H9 (cell line): ENCODE results near the gene CFAP99. TPM values are rescaled to one million over a fixed set of nuclear protein-coding genes. Genes with fewer than 3 reads are reported as not detected.
A peak's percentile ranks its signal among the peaks of the same experiment; 100 is the strongest.

ENCODE experiments used
- DNase-seq: peaks from one replicate; pipeline ENCODE4 v3.0.0-alpha.2; 2017
- H2AFZ ChIP-seq: one replicate; pipeline ENCODE4 v1.6.1; 2013; ENCODE audit warnings: mild to moderate bottlenecking, low read length, control low read depth, moderate library complexity
- H2AK5ac ChIP-seq: 2 replicates; pipeline ENCODE4 v1.6.1; 2013; ENCODE audit warnings: low read length, control low read depth, mixed read lengths; ENCODE audit not compliant: insufficient read length
- H2BK120ac ChIP-seq: one replicate; pipeline ENCODE4 v1.6.1; 2013; ENCODE audit warnings: low read depth, mild to moderate bottlenecking, low read length, control low read depth, inconsistent platforms; ENCODE audit not compliant: poor library complexity, severe bottlenecking
- H2BK12ac ChIP-seq: 2 replicates; pipeline ENCODE4 v1.6.1; 2013; ENCODE audit warnings: low read length, control low read depth, mixed read lengths, low read depth; ENCODE audit not compliant: insufficient read length
- H2BK15ac ChIP-seq: 2 replicates; pipeline ENCODE4 v1.6.1; 2013; ENCODE audit warnings: low read depth, low read length, control low read depth
- H2BK20ac ChIP-seq: one replicate; pipeline ENCODE4 v1.6.1; 2013; ENCODE audit warnings: low read depth, mild to moderate bottlenecking, low read length, control low read depth, inconsistent platforms; ENCODE audit not compliant: poor library complexity, severe bottlenecking
- H2BK5ac ChIP-seq: 2 replicates; pipeline ENCODE4 v1.6.1; 2013; ENCODE audit warnings: low read length, control low read depth, mixed read lengths; ENCODE audit not compliant: insufficient read length
- H3K14ac ChIP-seq: 2 replicates; pipeline ENCODE4 v1.6.1; 2013; ENCODE audit warnings: low read length, control low read depth; ENCODE audit not compliant: insufficient read depth
- H3K18ac ChIP-seq: 2 replicates; pipeline ENCODE4 v1.6.1; 2013; ENCODE audit warnings: low read depth, mild to moderate bottlenecking, mixed read lengths, low read length, control low read depth; ENCODE audit not compliant: insufficient read length
- H3K23ac ChIP-seq: 2 replicates; pipeline ENCODE4 v1.6.1; 2013; ENCODE audit warnings: low read length, control low read depth, mixed read lengths, low read depth; ENCODE audit not compliant: insufficient read length
- H3K23me2 ChIP-seq: 2 replicates; pipeline ENCODE4 v1.6.1; 2013; ENCODE audit warnings: low read depth, mild to moderate bottlenecking, mixed read lengths, low read length, control low read depth; ENCODE audit not compliant: insufficient read length, poor library complexity, severe bottlenecking
- H3K27ac ChIP-seq: 2 replicates; pipeline ENCODE4 v1.5.1; 2013; ENCODE audit warnings: low read length, control low read depth, mixed read lengths, low read depth; ENCODE audit not compliant: insufficient read length
- H3K27me3 ChIP-seq: 2 replicates; pipeline ENCODE4 v1.6.1; 2013; ENCODE audit warnings: low read length, control low read depth, inconsistent platforms; ENCODE audit not compliant: insufficient read depth
- H3K4ac ChIP-seq: 2 replicates; pipeline ENCODE4 v1.6.1; 2013; ENCODE audit warnings: low read depth, mild to moderate bottlenecking, control low read depth, inconsistent platforms, low read length, moderate library complexity
- H3K4me1 ChIP-seq: 2 replicates; pipeline ENCODE4 v1.6.1; 2013; ENCODE audit warnings: low read length, control low read depth, inconsistent platforms; ENCODE audit not compliant: insufficient read depth
- H3K4me2 ChIP-seq: 2 replicates; pipeline ENCODE4 v1.6.1; 2013; ENCODE audit warnings: low read length, control low read depth, mixed read lengths; ENCODE audit not compliant: insufficient read length, insufficient read depth
- H3K56ac ChIP-seq: 2 replicates; pipeline ENCODE4 v1.6.1; 2013; ENCODE audit warnings: low read depth, mild to moderate bottlenecking, mixed read lengths, low read length, control low read depth; ENCODE audit not compliant: insufficient read length
- H3K79me1 ChIP-seq: 2 replicates; pipeline ENCODE4 v1.6.1; 2013; ENCODE audit warnings: low read depth, mild to moderate bottlenecking, moderate library complexity, low read length, control low read depth, inconsistent platforms; ENCODE audit not compliant: insufficient read depth, poor library complexity, severe bottlenecking
- H3K79me2 ChIP-seq: 2 replicates; pipeline ENCODE4 v1.6.1; 2013; ENCODE audit warnings: low read length, control low read depth, inconsistent platforms; ENCODE audit not compliant: insufficient read depth
- H3K9ac ChIP-seq: 2 replicates; pipeline ENCODE4 v1.6.1; 2013; ENCODE audit warnings: low read length, control low read depth, mixed read lengths; ENCODE audit not compliant: insufficient read length; ENCODE audit errors: extremely low read depth
- H3K9me3 ChIP-seq: one replicate; pipeline ENCODE4 v1.6.1; 2013; ENCODE audit warnings: low read depth, low read length, inconsistent platforms; ENCODE audit not compliant: control insufficient read depth
- H3T11ph ChIP-seq: one replicate; pipeline ENCODE4 v1.6.1; 2013; ENCODE audit warnings: mild to moderate bottlenecking, low read length, control low read depth, inconsistent platforms
- H4K20me1 ChIP-seq: one replicate; pipeline ENCODE4 v1.6.1; 2013; ENCODE audit not compliant: control insufficient read depth, insufficient read length, insufficient read depth
- H4K5ac ChIP-seq: 2 replicates; pipeline ENCODE4 v1.6.1; 2013; ENCODE audit warnings: low read depth, mild to moderate bottlenecking, mixed read lengths, low read length, control low read depth; ENCODE audit not compliant: insufficient read length
- H4K8ac ChIP-seq: replicated peaks from 2 replicates; pipeline ENCODE4 v1.6.1; 2013; ENCODE audit warnings: low read length, control low read depth, mixed read lengths, low read depth; ENCODE audit not compliant: insufficient read length
- H4K91ac ChIP-seq: 2 replicates; pipeline ENCODE4 v1.6.1; 2013; ENCODE audit warnings: low read depth, mild to moderate bottlenecking, moderate library complexity, mixed read lengths, low read length, control low read depth; ENCODE audit not compliant: insufficient read length
- H3K27ac Mint-ChIP-seq, 3 experiments: 2 replicates in 2 of 3; 3 replicates in 1 of 3; pipeline ENCODE4 v1.8.0; 2020 to 2021; ENCODE audit warnings: mixed read lengths in 3 of 3, mild to moderate bottlenecking in 1 of 3, moderate library complexity in 1 of 3
- H3K27me3 Mint-ChIP-seq: 2 replicates; pipeline ENCODE4 v1.8.0; 2021; ENCODE audit warnings: low read depth, mild to moderate bottlenecking, moderate library complexity, mixed read lengths
- H3K36me3 Mint-ChIP-seq, 3 experiments: 2 replicates in 2 of 3; 3 replicates in 1 of 3; pipeline ENCODE4 v1.8.0; 2020 to 2021; ENCODE audit warnings: low read depth in 3 of 3, mixed read lengths in 3 of 3; ENCODE audit not compliant: insufficient read depth in 1 of 3
- H3K4me1 Mint-ChIP-seq, 2 experiments: 2 replicates each; pipeline ENCODE4 v1.8.0; 2020; ENCODE audit warnings: mixed read lengths in 2 of 2
- H3K4me3 Mint-ChIP-seq, 2 experiments: 2 replicates in 1 of 2; 3 replicates in 1 of 2; pipeline ENCODE4 v1.8.0; 2020 to 2021; ENCODE audit warnings: mild to moderate bottlenecking in 2 of 2, mixed read lengths in 2 of 2, moderate library complexity in 1 of 2
- H3K9me3 Mint-ChIP-seq, 2 experiments: 2 replicates in 1 of 2; 3 replicates in 1 of 2; pipeline ENCODE4 v1.8.0; 2020; ENCODE audit warnings: mild to moderate bottlenecking in 2 of 2, mixed read lengths in 2 of 2, moderate library complexity in 1 of 2
- WGBS: extraction: QIAGEN DNeasy Blood & Tissue Kit; methylation state at CpG from one replicate; pipeline ENCODE4 v1.1.7; 2013; ENCODE audit warnings: missing lambda C conversion rate, low lambda C conversion rate, mixed read lengths; ENCODE audit not compliant: insufficient read length; ENCODE audit errors: extremely low coverage; 5-methylcytosine and 5-hydroxymethylcytosine counted together
- total RNA-seq: library from RNA; stranded (reverse); gene quantifications from 2 replicates; pipeline ENCODE4 v1.2.1, GENCODE V29; 2021
- TF ChIP-seq, protein P1 (sequence below): fragments of 200-600 bp; sonication (generic); conservative IDR thresholded peaks from 3 replicates; pipeline ENCODE4 v1.8.0; 2021; ENCODE audit warnings: antibody characterized with exemption, mild to moderate bottlenecking

CFAP99 gene
- total RNA-seq, 1 experiment from 2014 or later = 0.35 TPM

DNA sequence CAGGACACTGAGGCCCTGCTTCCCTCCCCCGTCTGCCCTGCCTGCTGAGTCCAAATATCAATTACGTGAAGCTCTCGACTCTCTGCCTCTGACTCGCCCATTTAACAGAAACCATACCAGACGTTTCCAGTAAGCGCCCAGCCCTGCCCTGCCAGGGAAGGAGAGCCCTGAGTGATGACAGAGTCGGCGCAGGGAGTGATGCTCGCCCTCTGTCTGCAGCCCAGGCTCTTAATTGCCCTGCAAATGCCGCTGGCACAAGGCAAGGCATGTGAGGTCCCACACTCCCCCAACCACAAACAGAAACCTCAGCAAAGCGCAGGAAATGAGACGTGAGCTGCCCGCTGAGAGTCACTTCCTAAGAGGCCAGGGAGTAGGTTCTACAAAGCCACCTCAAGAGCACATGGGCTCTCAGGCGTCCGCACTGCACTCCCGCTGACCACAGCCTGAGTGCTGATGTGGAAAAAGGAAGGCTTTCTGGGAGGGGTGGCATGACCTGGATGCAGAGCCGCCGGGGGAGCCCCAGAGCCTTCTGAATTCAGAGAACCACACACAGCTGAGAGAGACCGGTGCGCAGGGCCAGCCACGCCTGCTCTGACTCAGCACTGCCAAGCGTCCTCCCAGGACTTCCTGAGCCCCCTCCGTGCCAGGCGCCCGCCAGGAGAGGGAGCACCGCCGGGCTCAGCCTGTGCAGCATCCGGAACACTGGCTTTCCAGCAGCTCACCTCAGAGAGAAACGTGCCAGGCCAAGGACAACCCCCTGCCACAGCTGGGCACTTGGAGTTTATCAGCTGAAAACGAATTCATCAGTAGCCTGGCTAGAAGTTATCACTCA, 5.7 kb upstream of the CFAP99 start:
- Mint-ChIP-seq H3K27me3 (peaks cover 51% of the 10 kb centered on the region), H3K4me3 (peak overlapping the region; percentile 47 to 70), H3K36me3 (no peaks in the 10 kb centered on the region; a peak in 1 of 7 replicates), H3K4me1 (peaks cover 39 to 43% of the 10 kb centered on the region in 2 experiments), H3K27ac (peak overlapping the region in 2 of 3 experiments; percentile 32 to 96; a peak in 4 of 7 replicates), H3K9me3 (peaks cover 0 to 3% of the 10 kb centered on the region in 2 experiments; a peak in 1 of 5 replicates)
- Histone ChIP-seq H3K23ac (no peak overlapping the region), H3K79me1 (no peaks in the 10 kb centered on the region), H4K91ac (no peak overlapping the region), H4K20me1 (peaks cover 3% of the 10 kb centered on the region), H2BK15ac (no peak overlapping the region), H3K9ac (peak overlapping the region; percentile 21), H3K27ac (peak overlapping the region; percentile 69), H2BK12ac (no peak overlapping the region), H3K9me3 (no peaks in the 10 kb centered on the region), H3K56ac (no peak overlapping the region), H4K8ac (no peak overlapping the region), H2BK20ac (no peak overlapping the region), H2BK120ac (no peak overlapping the region), H3K4me2 (peak overlapping the region; percentile 75), H3K18ac (peak overlapping the region; percentile 77), H2BK5ac (no peak overlapping the region), H3K79me2 (no peaks in the 10 kb centered on the region), H3K4ac (no peak overlapping the region), H3K23me2 (peaks cover 33% of the 10 kb centered on the region), H4K5ac (peak overlapping the region; percentile 11), H3K4me1 (peaks cover 6% of the 10 kb centered on the region; the same call in 1 of the 2 replicates), H3T11ph (no peak overlapping the region), H2AFZ (no peak overlapping the region), H3K14ac (peak overlapping the region; percentile 81), H3K27me3 (peaks cover 20% of the 10 kb centered on the region; the same call in 1 of the 2 replicates), H2AK5ac (no peak overlapping the region)
- peak; percentile 95 for DNase-seq
- TF ChIP-seq, protein P1, sequence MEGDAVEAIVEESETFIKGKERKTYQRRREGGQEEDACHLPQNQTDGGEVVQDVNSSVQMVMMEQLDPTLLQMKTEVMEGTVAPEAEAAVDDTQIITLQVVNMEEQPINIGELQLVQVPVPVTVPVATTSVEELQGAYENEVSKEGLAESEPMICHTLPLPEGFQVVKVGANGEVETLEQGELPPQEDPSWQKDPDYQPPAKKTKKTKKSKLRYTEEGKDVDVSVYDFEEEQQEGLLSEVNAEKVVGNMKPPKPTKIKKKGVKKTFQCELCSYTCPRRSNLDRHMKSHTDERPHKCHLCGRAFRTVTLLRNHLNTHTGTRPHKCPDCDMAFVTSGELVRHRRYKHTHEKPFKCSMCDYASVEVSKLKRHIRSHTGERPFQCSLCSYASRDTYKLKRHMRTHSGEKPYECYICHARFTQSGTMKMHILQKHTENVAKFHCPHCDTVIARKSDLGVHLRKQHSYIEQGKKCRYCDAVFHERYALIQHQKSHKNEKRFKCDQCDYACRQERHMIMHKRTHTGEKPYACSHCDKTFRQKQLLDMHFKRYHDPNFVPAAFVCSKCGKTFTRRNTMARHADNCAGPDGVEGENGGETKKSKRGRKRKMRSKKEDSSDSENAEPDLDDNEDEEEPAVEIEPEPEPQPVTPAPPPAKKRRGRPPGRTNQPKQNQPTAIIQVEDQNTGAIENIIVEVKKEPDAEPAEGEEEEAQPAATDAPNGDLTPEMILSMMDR = peak; percentile 52; the same call in 2 of the 3 replicates
- WGBS = no CpG with 5 or more reads among the region's 30 CpGs
